ENCODE data around the gene HRCT1.

DNA sequence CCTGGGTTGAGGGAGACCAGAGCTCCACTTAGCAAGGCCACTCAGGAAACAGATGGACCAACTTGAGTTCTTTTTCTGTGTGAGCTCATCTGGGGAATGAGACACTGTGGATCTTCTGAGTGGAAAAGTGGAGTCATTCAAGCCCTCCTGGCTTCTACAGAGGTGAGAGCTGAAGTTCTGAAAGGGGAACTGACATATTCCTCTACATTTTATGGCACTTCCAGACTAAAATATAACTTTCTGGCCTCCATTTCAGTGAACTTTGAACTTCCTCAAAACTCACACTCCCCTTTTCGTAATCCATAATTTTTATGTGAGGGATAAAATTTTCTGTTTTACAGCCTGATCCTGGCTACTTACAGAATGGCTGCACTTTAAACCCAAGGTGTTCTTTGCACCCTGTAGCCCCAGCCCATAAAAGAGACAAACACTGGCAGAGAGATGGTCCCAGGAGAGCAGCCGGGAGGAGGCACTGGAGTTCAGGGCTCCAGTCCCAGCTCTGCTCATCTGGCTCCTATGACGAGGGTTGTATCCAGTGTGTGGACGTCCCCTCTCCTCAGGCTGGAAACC lies 14.1 kb downstream of the HRCT1 start:
- TF ChIP-seq FOXA1 (IDR thresholded peaks at IDR 0.05): no peak
- TF ChIP-seq FOXK2 (IDR thresholded peaks at IDR 0.05): no peak
- TF ChIP-seq ARNT (IDR thresholded peaks at IDR 0.05): no peak

Data from HEK293T (cell line).